GM19468 (cell line): ENCODE data around the gene SLC39A11.
"Not testable (repeated sequence)": the region's sequence is repeated elsewhere in the genome, so short reads cannot be mapped to it uniquely, and the experiment has no call there.

Source experiments
- ATAC-seq: cut with Tn5 transposase; IDR thresholded peaks from one replicate; pipeline ENCODE4 v1.9.1; 2021; ENCODE audit warnings: mild to moderate bottlenecking, moderate library complexity, moderate number of reproducible peaks; ENCODE audit not compliant: unreplicated experiment; ENCODE audit errors: extremely low read depth

SLC39A11 gene

GRCh38 chr17:72962106-72962505, 130.4 kb downstream of the SLC39A11 start:
- ATAC-seq = no peak

GRCh38 chr17:72955391-72956140, 136.9 kb downstream of the SLC39A11 start:
- no peak for ATAC-seq

DNA sequence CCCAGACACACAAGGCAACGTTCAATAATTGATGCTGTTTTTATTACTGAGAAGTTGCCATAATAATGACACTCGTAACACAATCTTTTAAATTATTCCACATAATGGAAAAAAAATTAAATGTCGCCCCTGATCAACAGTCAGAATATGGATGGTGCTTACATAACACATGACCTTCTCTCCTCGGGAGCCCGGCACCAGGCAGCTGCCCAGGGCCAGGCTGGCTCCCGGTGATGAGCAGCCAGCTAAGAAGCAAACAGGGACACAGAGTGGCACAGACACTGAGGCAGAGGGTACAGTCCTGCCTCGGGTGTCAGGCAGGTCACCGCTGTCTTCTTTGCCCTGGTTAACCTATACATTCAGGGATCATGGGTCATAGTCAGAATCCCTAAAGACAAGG, 137.9 kb downstream of the SLC39A11 start:
- no peak for ATAC-seq

DNA sequence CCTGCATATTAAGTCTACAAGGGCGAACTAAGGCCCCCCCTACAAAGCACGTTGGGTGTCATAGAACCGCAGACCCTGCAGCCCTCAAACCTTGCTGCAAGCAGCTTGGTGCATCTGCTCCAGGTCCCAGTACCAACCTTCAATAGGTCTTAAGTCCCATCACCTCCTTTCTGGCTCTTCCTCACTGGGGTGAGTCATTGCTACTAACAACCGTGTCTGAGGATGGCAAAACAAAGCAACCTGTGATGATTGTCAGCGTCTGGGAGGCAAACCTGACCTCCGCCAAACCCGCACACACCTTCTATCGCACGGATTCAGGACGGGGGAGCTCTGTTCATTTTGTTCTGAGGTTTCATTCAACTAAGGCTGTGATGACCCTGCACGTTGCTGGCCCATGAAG, 138.9 kb downstream of the SLC39A11 start:
- no peak for ATAC-seq

DNA sequence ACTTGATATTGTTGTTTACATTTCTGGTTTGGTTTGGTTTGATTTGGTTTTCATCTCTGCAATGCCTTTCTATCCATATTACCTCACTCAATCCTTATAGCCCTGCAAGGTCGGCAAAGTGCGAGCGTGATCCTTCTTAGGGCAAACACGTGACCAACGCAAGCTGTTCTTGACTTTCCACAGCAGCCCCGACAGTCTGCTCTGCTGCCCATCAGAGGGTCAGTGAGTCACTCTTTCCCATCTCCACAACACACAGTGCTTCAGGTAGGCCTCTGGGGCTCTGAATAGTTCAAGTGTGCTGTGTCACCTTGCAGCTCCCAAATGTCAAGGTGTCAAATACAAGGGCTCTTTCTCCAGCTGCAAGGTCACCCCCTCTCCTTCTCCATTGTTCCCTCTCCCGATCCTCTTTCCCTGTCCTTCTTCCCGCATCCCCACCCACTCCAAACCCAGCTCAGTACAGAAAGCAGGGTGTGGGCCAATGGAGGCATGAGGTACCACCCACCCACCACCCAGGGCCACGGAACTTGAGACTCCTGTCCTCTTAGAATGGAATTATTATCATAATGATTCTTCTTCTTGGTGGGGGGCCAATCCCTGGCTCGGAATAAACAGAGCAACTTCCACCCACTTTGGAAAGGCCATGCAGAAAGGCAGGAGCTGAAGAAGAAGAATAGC, 139.7 kb downstream of the SLC39A11 start:
- ATAC-seq = no peak

- no peak for ATAC-seq
These were observed 140.3 kb downstream of the SLC39A11 start for GRCh38 chr17:72952220-72952619.

DNA sequence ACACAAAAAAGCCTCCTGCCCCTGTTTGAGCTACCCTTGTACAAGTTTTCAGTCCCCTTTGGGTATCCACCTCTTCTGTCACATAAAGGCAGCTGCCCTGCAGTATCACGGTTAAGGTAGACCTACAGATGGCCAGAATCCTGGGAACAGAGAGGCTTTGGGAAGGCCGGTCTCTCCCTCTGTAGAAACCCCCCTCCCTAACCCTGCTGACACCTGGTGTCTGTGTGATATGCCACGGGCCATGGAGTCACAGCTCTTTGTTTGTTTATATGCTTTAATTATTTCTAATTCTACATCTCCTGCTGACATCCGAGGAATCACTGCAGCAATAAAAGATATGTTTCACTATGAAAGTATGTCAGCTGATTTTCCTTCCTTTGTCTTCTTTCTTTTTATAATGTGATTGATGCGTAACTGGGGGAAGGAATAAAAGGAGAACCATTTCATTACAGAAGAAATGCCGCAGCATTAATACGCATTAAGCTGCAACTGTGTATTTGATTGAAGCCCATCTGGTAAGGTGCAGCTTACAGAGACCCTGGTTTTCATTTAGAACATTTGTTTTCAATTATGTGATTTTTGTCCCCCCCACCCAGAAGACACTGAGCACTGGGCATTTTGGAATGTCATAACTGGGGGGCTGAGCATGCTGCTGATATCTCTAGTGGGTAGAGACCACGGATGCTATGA, 142.1 kb downstream of the SLC39A11 start:
- no peak for ATAC-seq

DNA sequence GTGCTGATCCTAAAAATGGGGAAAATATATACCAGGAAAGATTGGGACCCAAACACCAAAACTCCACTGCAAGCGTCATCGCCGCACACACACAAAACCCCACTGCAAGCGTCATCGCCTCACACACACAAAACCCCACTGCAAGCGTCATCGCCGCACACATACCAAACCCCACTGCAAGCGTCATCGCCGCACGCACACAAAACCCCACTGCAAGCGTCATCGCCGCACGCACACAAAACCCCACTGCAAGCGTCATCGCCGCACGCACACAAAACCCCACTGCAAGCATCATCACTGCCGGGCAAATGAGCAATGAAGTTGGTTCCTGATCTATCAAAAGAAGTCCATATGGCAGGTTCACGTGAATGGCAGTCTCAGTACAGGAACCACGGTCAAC, 144.4 kb downstream of the SLC39A11 start:
- no peak for ATAC-seq

- ATAC-seq = no peak
These were observed 145.0 kb downstream of the SLC39A11 start for GRCh38 chr17:72947475-72947874.

GRCh38 chr17:72946696-72947095, 145.8 kb downstream of the SLC39A11 start:
- no peak for ATAC-seq

GRCh38 chr17:72946156-72946555, 146.3 kb downstream of the SLC39A11 start:
- no peak for ATAC-seq

DNA sequence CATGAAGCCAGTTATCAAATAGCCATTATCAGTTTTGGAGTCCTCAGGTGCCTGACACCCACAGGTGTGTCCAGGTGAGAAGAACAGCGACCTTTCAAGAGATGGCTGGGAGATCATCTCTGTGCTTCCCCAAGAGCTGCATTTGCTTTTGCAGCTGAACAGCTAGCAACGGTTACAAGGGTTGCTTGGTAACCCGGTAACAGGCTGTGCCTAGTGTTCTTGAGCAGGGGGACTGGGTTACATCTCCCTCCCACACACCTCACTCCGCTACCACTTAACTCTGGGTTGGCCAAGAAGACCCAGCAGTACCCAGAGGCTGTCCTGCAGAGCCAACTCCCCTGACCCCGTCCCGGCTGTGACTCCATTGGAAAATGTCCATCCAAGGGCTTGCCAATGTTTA, 147.0 kb downstream of the SLC39A11 start:
- no peak for ATAC-seq

DNA sequence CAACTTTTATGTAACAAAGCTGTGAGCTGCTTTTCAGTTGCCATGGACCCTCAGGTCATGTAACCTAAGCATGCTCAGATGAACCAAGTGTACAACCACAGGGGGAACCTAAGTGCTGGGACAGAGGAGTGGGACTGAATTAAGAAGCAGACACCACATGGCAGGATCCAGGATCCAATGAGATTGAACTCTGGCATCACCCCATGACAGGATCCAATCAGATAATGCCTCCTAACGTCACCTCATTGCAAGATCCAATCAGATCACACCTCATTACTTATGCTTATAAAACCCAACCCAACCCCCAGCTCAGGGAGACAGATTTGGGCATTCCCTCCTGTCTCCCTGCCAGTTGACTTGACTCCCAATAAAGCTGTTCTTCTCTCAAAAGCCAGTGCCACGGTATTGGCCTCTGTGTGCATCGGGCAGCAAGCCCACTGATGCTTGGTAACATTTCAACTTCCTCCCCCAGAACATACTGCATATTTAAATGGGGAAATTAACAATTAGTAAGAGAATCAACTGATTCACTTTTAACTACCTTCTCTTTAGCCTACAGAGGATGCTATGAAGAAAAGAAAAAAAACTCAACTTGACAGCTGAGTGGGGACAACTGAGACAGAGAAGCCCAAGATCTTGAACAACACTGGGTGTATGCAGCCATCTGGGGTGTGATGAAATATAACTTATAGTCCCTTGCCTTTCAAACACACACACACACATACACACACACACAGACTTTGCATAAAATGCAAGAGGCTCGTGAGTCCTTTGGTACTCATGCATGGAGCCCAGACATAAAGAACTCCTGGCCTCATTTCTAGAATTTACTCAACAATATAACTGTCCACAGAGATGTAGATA, 148.4 kb downstream of the SLC39A11 start:
- no peak for ATAC-seq

DNA sequence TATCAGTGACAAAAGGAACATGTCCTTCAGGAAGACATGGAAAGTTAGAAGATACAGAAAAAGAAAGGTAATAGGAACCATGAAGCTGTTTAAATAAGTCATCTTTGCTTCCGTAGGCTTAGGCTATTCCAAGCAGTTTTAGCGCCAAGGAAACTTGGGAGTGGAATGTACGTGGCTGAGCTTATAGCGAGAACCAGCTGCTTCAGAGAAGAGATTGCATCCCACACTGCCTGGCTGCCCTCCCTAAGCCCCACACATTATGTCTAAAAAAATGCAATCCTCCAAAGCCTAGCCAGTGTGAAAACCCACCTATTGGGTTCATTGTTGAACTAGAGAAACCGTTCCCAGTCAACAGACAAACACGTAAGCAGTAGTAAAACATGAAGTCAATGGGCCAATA, 149.9 kb downstream of the SLC39A11 start:
- no peak for ATAC-seq

DNA sequence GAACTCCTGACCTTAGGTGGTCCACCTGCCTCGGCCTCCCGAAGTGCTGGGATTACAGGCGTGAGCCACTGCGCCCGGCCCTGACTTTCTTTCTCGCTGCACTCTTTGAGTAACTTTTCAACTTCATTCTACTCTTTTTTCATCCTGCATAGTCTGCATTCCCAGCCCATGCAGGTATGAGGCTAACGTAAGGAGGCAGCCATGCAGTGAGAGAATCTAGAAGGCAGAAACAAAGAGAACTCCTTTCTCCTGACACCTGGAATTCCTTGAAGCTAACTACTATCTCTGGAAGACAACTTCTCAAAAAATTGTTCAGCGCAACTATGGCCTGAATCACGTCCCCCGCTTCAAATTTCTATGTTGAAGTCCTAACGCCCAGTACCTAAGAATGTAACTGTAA, 152.0 kb downstream of the SLC39A11 start:
- ATAC-seq = no peak

DNA sequence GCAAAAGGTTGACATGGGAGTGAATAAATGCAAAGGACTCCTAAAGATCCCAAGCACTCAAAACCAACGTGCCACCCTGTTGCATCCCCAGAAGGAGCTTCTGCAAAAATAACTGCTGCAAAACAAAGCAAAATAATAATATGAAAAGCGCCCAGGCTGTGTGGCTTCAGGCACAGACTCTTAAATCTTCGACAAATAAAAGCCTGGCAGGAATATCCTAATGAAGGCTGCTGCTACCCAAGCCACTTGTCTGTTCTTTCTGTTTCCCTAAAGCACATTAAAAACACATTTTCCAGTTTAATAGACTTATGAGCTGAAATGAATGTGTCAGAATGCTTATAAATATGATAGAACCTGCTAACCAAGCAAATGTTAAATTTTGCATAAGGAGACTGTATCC, 154.0 kb downstream of the SLC39A11 start:
- ATAC-seq = no peak

DNA sequence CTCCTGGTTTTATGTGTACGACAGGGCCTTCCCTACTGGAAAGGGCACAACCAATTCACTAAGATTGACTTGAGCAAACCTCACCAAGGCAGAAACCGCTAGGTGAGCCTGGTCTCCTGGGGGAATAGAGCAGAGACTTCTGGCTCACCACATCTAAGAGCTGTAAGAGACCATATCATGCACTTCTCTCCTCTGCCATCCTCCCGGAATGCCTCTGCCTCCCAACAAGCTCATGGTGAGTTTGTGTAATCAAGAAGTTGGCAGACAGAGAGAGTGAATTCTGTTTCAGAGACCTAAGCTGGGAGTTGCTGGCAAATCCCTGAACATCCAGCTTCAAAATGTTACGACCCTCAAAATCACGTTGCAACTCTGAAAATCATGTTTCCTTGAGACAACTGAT, 154.8 kb downstream of the SLC39A11 start:
- ATAC-seq = no peak

GRCh38 chr17:72937254-72937653, 155.2 kb downstream of the SLC39A11 start:
- not testable (repeated sequence) for ATAC-seq

- no peak for ATAC-seq
These were observed 156.5 kb downstream of the SLC39A11 start for GRCh38 chr17:72935984-72936383.

DNA sequence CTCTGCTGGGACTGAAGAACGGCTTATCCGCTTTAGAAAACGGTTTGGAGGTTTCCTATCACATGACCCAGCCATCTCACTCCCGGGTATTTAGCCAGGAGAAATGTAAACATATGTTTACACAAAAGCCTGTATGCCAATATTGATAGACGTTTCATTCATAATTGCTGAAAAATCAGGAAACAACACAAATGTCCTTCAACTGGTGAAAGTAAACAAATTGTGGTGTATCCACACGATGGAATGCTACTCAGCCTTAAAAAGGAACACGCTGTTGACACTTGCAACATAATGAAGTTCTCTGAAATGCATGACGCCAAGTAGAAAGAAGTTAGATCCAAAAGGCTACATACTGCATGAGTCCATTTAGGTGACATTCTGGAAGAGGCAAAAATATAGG, 157.6 kb downstream of the SLC39A11 start:
- no peak for ATAC-seq
